Epithelial cell of proximal tubule (primary cell): ENCODE results near the gene SRGAP3. TPM values are rescaled to one million over a fixed set of nuclear protein-coding genes. Genes with fewer than 3 reads are reported as not detected.

ENCODE experiments used
- DNase-seq: peaks from one replicate; pipeline ENCODE4 v3.0.0-alpha.2; 2011; ENCODE audit warnings: low read depth
- H3K4me3 ChIP-seq: 2 replicates; pipeline ENCODE4 v1.5.1; 2011; ENCODE audit warnings: low read depth, mild to moderate bottlenecking, low read length
- total RNA-seq: library from RNA; depleted of rRNA; stranded (reverse); fragments of >200 nt; gene quantifications from 2 replicates; pipeline ENCODE4 v1.2.3, GENCODE V29; 2015
- TF ChIP-seq, protein P1 (sequence below): conservative IDR thresholded peaks from 2 replicates; pipeline ENCODE4 v1.5.1; 2012; ENCODE audit warnings: low read depth, mild to moderate bottlenecking, low read length

SRGAP3 gene
- total RNA-seq, 1 donor from 2014 or later, result 3.4 TPM

DNA sequence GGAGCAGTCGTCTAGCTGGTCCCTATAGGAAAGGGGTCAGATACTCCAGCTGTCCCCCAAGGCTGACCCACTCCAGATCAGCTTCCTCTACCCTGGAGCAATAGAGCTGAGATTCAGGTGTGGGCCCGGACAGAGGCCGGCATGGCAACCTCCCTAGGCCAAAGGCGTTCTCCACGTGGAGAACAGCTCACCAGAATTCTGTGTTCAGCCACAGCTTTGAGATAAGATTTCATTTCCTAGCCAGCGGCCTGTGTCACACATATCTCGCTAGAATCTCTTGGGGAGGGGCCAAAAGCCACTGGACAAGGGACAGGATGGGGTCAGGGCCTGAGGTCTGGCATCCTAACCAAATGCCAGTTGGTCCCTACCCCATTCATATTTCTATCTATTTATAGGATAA, 20.1 kb downstream of the SRGAP3 start:
- TF ChIP-seq, protein P1, sequence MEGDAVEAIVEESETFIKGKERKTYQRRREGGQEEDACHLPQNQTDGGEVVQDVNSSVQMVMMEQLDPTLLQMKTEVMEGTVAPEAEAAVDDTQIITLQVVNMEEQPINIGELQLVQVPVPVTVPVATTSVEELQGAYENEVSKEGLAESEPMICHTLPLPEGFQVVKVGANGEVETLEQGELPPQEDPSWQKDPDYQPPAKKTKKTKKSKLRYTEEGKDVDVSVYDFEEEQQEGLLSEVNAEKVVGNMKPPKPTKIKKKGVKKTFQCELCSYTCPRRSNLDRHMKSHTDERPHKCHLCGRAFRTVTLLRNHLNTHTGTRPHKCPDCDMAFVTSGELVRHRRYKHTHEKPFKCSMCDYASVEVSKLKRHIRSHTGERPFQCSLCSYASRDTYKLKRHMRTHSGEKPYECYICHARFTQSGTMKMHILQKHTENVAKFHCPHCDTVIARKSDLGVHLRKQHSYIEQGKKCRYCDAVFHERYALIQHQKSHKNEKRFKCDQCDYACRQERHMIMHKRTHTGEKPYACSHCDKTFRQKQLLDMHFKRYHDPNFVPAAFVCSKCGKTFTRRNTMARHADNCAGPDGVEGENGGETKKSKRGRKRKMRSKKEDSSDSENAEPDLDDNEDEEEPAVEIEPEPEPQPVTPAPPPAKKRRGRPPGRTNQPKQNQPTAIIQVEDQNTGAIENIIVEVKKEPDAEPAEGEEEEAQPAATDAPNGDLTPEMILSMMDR, result no peak
- H3K4me3 ChIP-seq, result no peak overlapping the region
- no peak for DNase-seq

GRCh38 chr3:9226326-9226725, 23.1 kb downstream of the SRGAP3 start:
- no peak for DNase-seq
- TF ChIP-seq, protein P1, result no peak
- no peak overlapping the region for H3K4me3 ChIP-seq

GRCh38 chr3:9225268-9225667, 24.2 kb downstream of the SRGAP3 start:
- H3K4me3 ChIP-seq, result no peak overlapping the region
- no peak for DNase-seq
- TF ChIP-seq, protein P1, result no peak

DNA sequence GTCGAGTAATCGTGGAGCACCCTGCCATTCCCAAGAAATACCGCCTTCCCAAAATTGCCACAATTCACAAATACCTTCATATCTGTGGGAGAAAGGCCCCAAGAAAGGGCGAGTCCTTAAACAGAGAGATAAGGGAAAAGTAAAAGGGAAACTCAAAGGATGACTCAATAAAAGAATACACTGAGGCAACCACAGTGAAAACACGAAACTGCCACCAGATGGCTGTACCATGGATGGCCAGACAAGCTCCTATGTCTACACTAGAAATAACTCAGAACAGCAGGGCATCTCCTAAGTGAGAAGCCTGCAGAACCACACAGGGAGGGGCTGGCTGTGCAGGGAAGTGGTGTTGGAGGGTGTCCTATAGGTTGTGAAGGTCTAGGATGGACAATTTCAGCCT, 25.0 kb downstream of the SRGAP3 start:
- no peak overlapping the region for H3K4me3 ChIP-seq
- TF ChIP-seq, protein P1, result no peak
- DNase-seq, result no peak

- no peak overlapping the region for H3K4me3 ChIP-seq
- DNase-seq, result no peak
- TF ChIP-seq, protein P1, result no peak
Observed at GRCh38 chr3:9223672-9224071, 25.8 kb downstream of the SRGAP3 start.

GRCh38 chr3:9222956-9223639, 26.3 kb downstream of the SRGAP3 start:
- TF ChIP-seq, protein P1, result no peak
- no peak overlapping the region for H3K4me3 ChIP-seq
- no peak for DNase-seq

- no peak overlapping the region for H3K4me3 ChIP-seq
- TF ChIP-seq, protein P1, result no peak
- no peak for DNase-seq
Observed at GRCh38 chr3:9222049-9222448, 27.4 kb downstream of the SRGAP3 start.
